H1 (cell line): ENCODE measurements around the gene PPARA. TPM values are rescaled to one million over a fixed set of nuclear protein-coding genes. Genes with fewer than 3 reads are reported as not detected.

Experiments used
- CTCF ChIA-PET: fragments of 300-600 bp; sonication (Branson Sonifier 250); formaldehyde crosslinking; loops from one replicate; lab custom pipeline; 2021; ENCODE audit not compliant: partially characterized antibody; lab: Charles Lee
- POLR2A ChIA-PET: fragments of 300-600 bp; sonication (Branson Sonifier 250); formaldehyde crosslinking; loops from one replicate; lab custom pipeline; 2021; ENCODE audit warnings: inconsistent platforms; ENCODE audit not compliant: partially characterized antibody; lab: Charles Lee
- DNase-seq, 2 experiments: peaks; one replicate each; pipeline versions ENCODE4 v3.0.0 to v3.0.0-alpha.2; 2010 to 2022; ENCODE audit warnings: low spot score in 2 of 2, low read depth in 1 of 2, mixed read lengths in 1 of 2
- FAIRE-seq: peaks from 2 replicates; lab custom pipeline; 2011; peaks lifted over from hg19 to GRCh38; lab: Jason Lieb, UNC
- H2AFZ ChIP-seq: 2 replicates; pipeline ENCODE4 v1.8.1; 2012; ENCODE audit warnings: low read length, inconsistent platforms
- H2AK5ac ChIP-seq: 2 replicates; pipeline ENCODE4 v1.6.1; 2013; ENCODE audit warnings: low read depth, low read length
- H2BK120ac ChIP-seq: replicated peaks from 2 replicates; pipeline ENCODE3; 2013; ENCODE audit warnings: low read depth, low read length, inconsistent platforms
- H2BK12ac ChIP-seq: 2 replicates; pipeline ENCODE4 v1.6.1; 2013; ENCODE audit warnings: low read depth, low read length
- H2BK15ac ChIP-seq: 2 replicates; pipeline ENCODE4 v1.6.1; 2013; ENCODE audit warnings: low read length
- H2BK20ac ChIP-seq: 2 replicates; pipeline ENCODE4 v1.6.1; 2013; ENCODE audit warnings: low read length
- H2BK5ac ChIP-seq: 2 replicates; pipeline ENCODE4 v1.6.1; 2013; ENCODE audit warnings: low read depth, low read length
- H3K14ac ChIP-seq: 2 replicates; pipeline ENCODE4 v1.6.1; 2013; ENCODE audit warnings: inconsistent platforms; ENCODE audit not compliant: insufficient read length
- H3K18ac ChIP-seq: 2 replicates; pipeline ENCODE4 v1.6.1; 2013; ENCODE audit warnings: low read length; ENCODE audit errors: extremely low read depth
- H3K23ac ChIP-seq: 2 replicates; pipeline ENCODE4 v1.6.1; 2013; ENCODE audit warnings: inconsistent platforms; ENCODE audit not compliant: insufficient read length
- H3K23me2 ChIP-seq: 2 replicates; pipeline ENCODE4 v1.6.1; 2013; ENCODE audit warnings: low read depth, low read length
- H3K27ac ChIP-seq: 2 replicates; pipeline ENCODE4 v1.6.1; 2011; ENCODE audit warnings: low read depth, low read length, inconsistent platforms
- H3K27me3 ChIP-seq, 4 experiments: replicated peaks in 1 of 4; 1 replicate in 1 of 4; 2 replicates in 3 of 4; pipeline versions ENCODE4 v1.6.1 to v1.8.1; 2011 to 2013; ENCODE audit warnings: low read length in 3 of 4, mild to moderate bottlenecking in 3 of 4, inconsistent platforms in 2 of 4, mixed read lengths in 2 of 4, moderate library complexity in 1 of 4; ENCODE audit not compliant: control insufficient read depth in 3 of 4, insufficient read depth in 3 of 4; ENCODE audit errors: extremely low read depth in 1 of 4
- H3K36me3 ChIP-seq, 4 experiments: 2 replicates each; pipeline versions ENCODE4 v1.6.1 to v1.8.1; 2011 to 2013; ENCODE audit warnings: mild to moderate bottlenecking in 4 of 4, low read length in 3 of 4, moderate library complexity in 2 of 4, control low read depth in 1 of 4, inconsistent platforms in 1 of 4; ENCODE audit not compliant: insufficient read depth in 4 of 4, control insufficient read depth in 2 of 4
- H3K4ac ChIP-seq: replicated peaks from 2 replicates; pipeline ENCODE3; 2013; ENCODE audit warnings: low read length, low read depth, mixed read lengths, inconsistent platforms; ENCODE audit not compliant: insufficient read length
- H3K4me1 ChIP-seq, 4 experiments: replicated peaks in 1 of 4; 1 replicate in 1 of 4; 2 replicates in 3 of 4; pipeline versions ENCODE4 v1.6.1 to v1.8.1; 2011 to 2013; ENCODE audit warnings: low read length in 3 of 4, inconsistent platforms in 2 of 4, mixed read lengths in 1 of 4; ENCODE audit not compliant: insufficient read depth in 4 of 4, control insufficient read depth in 3 of 4
- H3K4me2 ChIP-seq, 2 experiments: 2 replicates each; pipeline versions ENCODE4 v1.6.1 to v1.8.1; 2011 to 2013; ENCODE audit warnings: low read depth in 2 of 2, low read length in 2 of 2, control low read depth in 1 of 2, inconsistent platforms in 1 of 2, mild to moderate bottlenecking in 1 of 2; ENCODE audit not compliant: insufficient read depth in 1 of 2
- H3K4me3 ChIP-seq, 4 experiments: fragments of 200-600, 300-600 bp in 1 of 4; sonication (generic), shearing (Covaris generic), sonication (Bioruptor Twin) in 1 of 4; 2 replicates each; pipeline versions ENCODE4 v1.5.1 to v1.8.1; 2011 to 2016; ENCODE audit warnings: low read length in 4 of 4, low read depth in 3 of 4, control low read depth in 2 of 4, inconsistent platforms in 2 of 4, mild to moderate bottlenecking in 2 of 4, mixed read lengths in 1 of 4, moderate library complexity in 1 of 4; ENCODE audit not compliant: insufficient read depth in 2 of 4; ENCODE audit errors: extremely low read depth in 1 of 4
- H3K56ac ChIP-seq: replicated peaks from 2 replicates; pipeline ENCODE3; 2013; ENCODE audit warnings: low read depth, mild to moderate bottlenecking, mixed read lengths, low read length, inconsistent platforms; ENCODE audit not compliant: insufficient read length
- H3K79me1 ChIP-seq: 2 replicates; pipeline ENCODE4 v1.6.1; 2013; ENCODE audit warnings: low read depth, low read length, control low read depth
- H3K79me2 ChIP-seq, 2 experiments: 2 replicates each; pipeline versions ENCODE4 v1.6.1 to v1.8.1; 2012 to 2013; ENCODE audit warnings: low read length in 2 of 2, mild to moderate bottlenecking in 2 of 2, inconsistent platforms in 1 of 2; ENCODE audit not compliant: insufficient read depth in 2 of 2, control insufficient read depth in 1 of 2
- H3K9ac ChIP-seq, 4 experiments: replicated peaks in 1 of 4; 1 replicate in 1 of 4; 2 replicates in 3 of 4; pipeline versions ENCODE4 v1.6.1 to v1.8.1; 2011 to 2013; ENCODE audit warnings: low read depth in 3 of 4, low read length in 3 of 4, control low read depth in 2 of 4, mild to moderate bottlenecking in 2 of 4, moderate library complexity in 2 of 4, inconsistent platforms in 1 of 4; ENCODE audit errors: extremely low read depth in 1 of 4
- H3K9me3 ChIP-seq, 2 experiments: 2 replicates each; pipeline versions ENCODE4 v1.6.1 to v1.8.1; 2012 to 2013; ENCODE audit warnings: mild to moderate bottlenecking in 2 of 2, moderate library complexity in 2 of 2, control low read depth in 1 of 2, inconsistent platforms in 1 of 2, low read depth in 1 of 2, low read length in 1 of 2, mixed read lengths in 1 of 2; ENCODE audit not compliant: insufficient read depth in 2 of 2
- H4K20me1 ChIP-seq, 2 experiments: replicated peaks in 1 of 2; 2 replicates each; pipeline versions ENCODE3 to v1.8.1; 2011 to 2013; ENCODE audit warnings: inconsistent platforms in 2 of 2, low read length in 2 of 2, mild to moderate bottlenecking in 1 of 2; ENCODE audit not compliant: insufficient read depth in 2 of 2, control insufficient read depth in 1 of 2
- H4K5ac ChIP-seq: 2 replicates; pipeline ENCODE4 v1.6.1; 2013; ENCODE audit warnings: low read length, low read depth, mixed read lengths, inconsistent platforms; ENCODE audit not compliant: insufficient read length
- H4K8ac ChIP-seq: 2 replicates; pipeline ENCODE4 v1.8.0; 2013; ENCODE audit warnings: mild to moderate bottlenecking, moderate library complexity, low read length, inconsistent platforms; ENCODE audit not compliant: insufficient read depth; ENCODE audit errors: extremely low read depth
- H4K91ac ChIP-seq: replicated peaks from 2 replicates; pipeline ENCODE3; 2013; ENCODE audit warnings: low read length, mixed read lengths, inconsistent platforms; ENCODE audit not compliant: insufficient read length
- CEBPB ChIP-seq: IDR thresholded peaks from 2 replicates; pipeline ENCODE4 v1.6.1; 2012; ENCODE audit warnings: low read depth, low read length
- NANOG ChIP-seq: IDR thresholded peaks from 2 replicates; pipeline ENCODE4 v1.6.1; 2011; ENCODE audit warnings: low read length, low read depth, mild to moderate bottlenecking, inconsistent platforms; ENCODE audit not compliant: insufficient read depth, poor library complexity, severe bottlenecking
- NRF1 ChIP-seq: IDR thresholded peaks from 2 replicates; pipeline ENCODE4 v1.6.1; 2011; ENCODE audit warnings: mild to moderate bottlenecking, low read depth, low read length, improper control_type of control experiment
- RNF2 ChIP-seq: fragments of 200-900, 300-1000 bp; sonication (generic); IDR thresholded peaks from 2 replicates; pipeline ENCODE4 v1.7.1; 2016; ENCODE audit warnings: borderline replicate concordance, low read depth, mild to moderate bottlenecking, antibody characterized with exemption, low read length; ENCODE audit not compliant: poor library complexity, severe bottlenecking; ENCODE audit errors: missing control alignments
- TBP ChIP-seq: IDR thresholded peaks from 2 replicates; pipeline ENCODE4 v1.6.1; 2011; ENCODE audit warnings: low read depth, low read length, improper control_type of control experiment
- TCF12 ChIP-seq: IDR thresholded peaks from 2 replicates; pipeline ENCODE4 v1.6.1; 2011; ENCODE audit warnings: low read depth, mild to moderate bottlenecking, low read length
- USF2 ChIP-seq: IDR thresholded peaks from 2 replicates; pipeline ENCODE4 v1.6.1; 2011; ENCODE audit warnings: low read length, improper control_type of control experiment
- ZNF274 ChIP-seq: IDR thresholded peaks from 2 replicates; pipeline ENCODE4 v1.7.0; 2012; ENCODE audit warnings: low read length, borderline replicate concordance; ENCODE audit errors: extremely low read depth
- WGBS, 2 experiments: shearing (Covaris generic) in 1 of 2; methylation state at CpG; one replicate each; pipeline versions ENCODE4 v1.1.6 to v1.1.7; 2013 to 2015; ENCODE audit warnings: low lambda C conversion rate in 2 of 2, mixed read lengths in 2 of 2, inconsistent platforms in 1 of 2, low coverage in 1 of 2, missing lambda C conversion rate in 1 of 2; ENCODE audit not compliant: insufficient replicate concordance in 2 of 2, insufficient coverage in 1 of 2, insufficient read length in 1 of 2; ENCODE audit errors: extremely low coverage in 1 of 2, missing lambda C conversion rate in 1 of 2; 5-methylcytosine and 5-hydroxymethylcytosine counted together
- polyA plus RNA-seq, 7 experiments: library from polyadenylated mRNA; depleted of rRNA in 3 of 7; stranded (reverse) in 5 of 7; unstranded in 2 of 7; fragments of >200 nt in 5 of 7; fragments of 200-250 nt in 2 of 7; gene quantifications; 1 replicate in 5 of 7; 2 replicates in 1 of 7; 4 replicates in 1 of 7; pipeline versions ENCODE4 v1.2.1 to v1.2.3, GENCODE V29; 2011 to 2013; ENCODE audit warnings: missing spikeins in 2 of 7, mixed read lengths in 2 of 7
- total RNA-seq: library from RNA; stranded (reverse); fragmentation: NEBNext Ultra II Directional; extraction: Animal tissue kit (Norgen Biotek cat#: 25700); gene quantifications from 2 replicates; pipeline ENCODE4 v1.2.1, GENCODE V29; 2021

Gene PPARA
- total and polyA plus RNA-seq, 2 of the 8 experiments (the other 6 are each of a cell fraction or from before 2014, with no cell fraction given) = 3.1 to 8.2 TPM

GRCh38 chr22:46203601-46203980, 53.3 kb downstream of the PPARA start:
- Histone ChIP-seq H2BK15ac (no peak overlapping the region), H3K4ac (no peak overlapping the region), H4K91ac (no peak overlapping the region), H3K4me2 (no peak overlapping the region), H2BK12ac (no peak overlapping the region), H3K18ac (no peak overlapping the region), H3K9ac (no peak overlapping the region), H2AK5ac (no peak overlapping the region), H4K8ac (no peak overlapping the region), H3K79me1 (no peaks in the 10 kb centered on the region), H2BK5ac (no peak overlapping the region), H3K9me3 (no peaks in the 10 kb centered on the region), H3K27ac (no peak overlapping the region; the same call in 1 of the 2 replicates), H2BK20ac (no peak overlapping the region), H3K14ac (no peak overlapping the region), H3K79me2 (no peaks in the 10 kb centered on the region), H3K56ac (no peak overlapping the region), H3K23ac (no peak overlapping the region), H4K20me1 (no peaks in the 10 kb centered on the region), H3K27me3 (no peaks in the 10 kb centered on the region), H2AFZ (no peak overlapping the region), H3K36me3 (peaks cover 0 to 3% (median 0%) of the 10 kb centered on the region in 4 experiments; a peak in 1 of 8 replicates), H3K4me3 (no peak overlapping the region), H3K4me1 (peaks cover 0 to 6% (median 3%) of the 10 kb centered on the region in 4 experiments; a peak in 3 of 7 replicates), H4K5ac (no peak overlapping the region), H2BK120ac (no peak overlapping the region), H3K23me2 (no peaks in the 10 kb centered on the region)
- DNase-seq = no peak
- CTCF ChIA-PET = interaction anchor here (0.7 kb wide), 1 partner anchor 449 kb away, joined by 3 read pairs; no protein-coding TSS in a partner anchor
- no peak for FAIRE-seq
- POLR2A ChIA-PET = no interaction called here
- TF ChIP-seq NRF1 (no peak), USF2 (no peak), NANOG (no peak), RNF2 (no peak), CEBPB (no peak), TBP (no peak), ZNF274 (no peak), TCF12 (no peak)
- WGBS, 2 experiments = 91% methylated on average over 7 of the region's 7 CpGs; no CpG with 5 or more reads in 1 of the 2 experiments
